ENCODE results near the gene ZNF888.
"Not testable (repeated sequence)": the region's sequence is repeated elsewhere in the genome, so short reads cannot be mapped to it uniquely, and the experiment has no call there.

The ZNF888 gene

GRCh38 chr19:52936954-52937325 is 13.7 kb upstream of the ZNF888 start:
- no peak for DNase-seq (ENCODE audit: low read depth)
- TF ChIP-seq CTCF (conservative IDR thresholded peaks at IDR 0.05; ENCODE audit: low read depth, low read length): no peak
- H3K4me3 ChIP-seq (ENCODE audit: low read depth, low read length): no peak overlapping the region

- no peak for DNase-seq (ENCODE audit: low read depth)
- no peak overlapping the region for H3K4me3 ChIP-seq (ENCODE audit: low read depth, low read length)
- no peak for TF ChIP-seq CTCF (conservative IDR thresholded peaks at IDR 0.05; ENCODE audit: low read depth, low read length)
Observed at GRCh38 chr19:52936151-52936953, 13.1 kb upstream of the ZNF888 start.

GRCh38 chr19:52935434-52935833 is 12.2 kb upstream of the ZNF888 start:
- peak; percentile 65 for DNase-seq (ENCODE audit: low read depth)
- no peak overlapping the region for H3K4me3 ChIP-seq (ENCODE audit: low read depth, low read length)
- TF ChIP-seq CTCF (conservative IDR thresholded peaks at IDR 0.05; ENCODE audit: low read depth, low read length): no peak

GRCh38 chr19:52924641-52925040 is 1.4 kb upstream of the ZNF888 start:
- H3K4me3 ChIP-seq (ENCODE audit: low read depth, low read length); DNase-seq (ENCODE audit: low read depth): not testable (repeated sequence)

GRCh38 chr19:52923778-52924593 is 758 bp upstream of the ZNF888 start:
- H3K4me3 ChIP-seq (ENCODE audit: low read depth, low read length): peak overlapping the region; percentile 82
- peak; percentile 19 for DNase-seq (ENCODE audit: low read depth)
- TF ChIP-seq CTCF (conservative IDR thresholded peaks at IDR 0.05; ENCODE audit: low read depth, low read length): no peak

GRCh38 chr19:52917531-52917930 is 5.7 kb downstream of the ZNF888 start:
- H3K4me3 ChIP-seq (ENCODE audit: low read depth, low read length): no peak overlapping the region
- DNase-seq (ENCODE audit: low read depth): no peak
- TF ChIP-seq CTCF (conservative IDR thresholded peaks at IDR 0.05; ENCODE audit: low read depth, low read length): no peak

GRCh38 chr19:52910648-52911047 is 12.6 kb downstream of the ZNF888 start:
- no peak for DNase-seq (ENCODE audit: low read depth)
- no peak overlapping the region for H3K4me3 ChIP-seq (ENCODE audit: low read depth, low read length)
- no peak for TF ChIP-seq CTCF (conservative IDR thresholded peaks at IDR 0.05; ENCODE audit: low read depth, low read length)

- DNase-seq (ENCODE audit: low read depth); H3K4me3 ChIP-seq (ENCODE audit: low read depth, low read length): not testable (repeated sequence)
Observed at GRCh38 chr19:52904052-52904780, 19.0 kb downstream of the ZNF888 start.
